ENCODE results near the gene XRCC4.

GRCh38 chr5:83095163-83095956, 18.0 kb downstream of the XRCC4 start:
- no peak for TF ChIP-seq CTCF (IDR thresholded peaks at IDR 0.05; ENCODE audit: low read depth, low read length)
- no peak for TF ChIP-seq POLR2A (IDR thresholded peaks at IDR 0.05; ENCODE audit: extremely low read depth, insufficient read length)

Measured in NB4 (cell line).